HL-60 (cell line): ENCODE data around the gene MPRIP.

Experiments
- DNase-seq, 2 experiments: peaks; one replicate each; pipeline ENCODE4 v3.0.0-alpha.2; 2010 to 2020; ENCODE audit warnings: low read depth in 1 of 2, low spot score in 1 of 2
- H3K27ac ChIP-seq: fragments of 250-450 bp; sonication (Bioruptor Pico); replicated peaks from 2 replicates; pipeline ENCODE4 v1.5.1; 2020; ENCODE audit warnings: mild to moderate bottlenecking, moderate library complexity
- H3K27me3 ChIP-seq: fragments of 250-450 bp; sonication (Bioruptor Pico); 2 replicates; pipeline ENCODE4 v1.5.1; 2021; ENCODE audit warnings: mild to moderate bottlenecking, moderate library complexity; ENCODE audit not compliant: insufficient read depth, poor library complexity, severe bottlenecking
- H3K4me3 ChIP-seq: replicated peaks from 2 replicates; pipeline ENCODE4 v1.5.1; 2011; ENCODE audit warnings: mild to moderate bottlenecking, control low read depth, low read length; ENCODE audit not compliant: insufficient read depth
- CTCF ChIP-seq: IDR thresholded peaks from one replicate; pipeline ENCODE4 v1.5.1; 2011; ENCODE audit warnings: low read length, control low read depth, inconsistent platforms; ENCODE audit not compliant: insufficient read depth
- GABPA ChIP-seq: IDR thresholded peaks from 2 replicates; pipeline ENCODE4 v1.6.1; 2012; ENCODE audit warnings: low read depth
- POLR2AphosphoS5 ChIP-seq: IDR thresholded peaks from 2 replicates; pipeline ENCODE4 v1.6.1; 2012; ENCODE audit warnings: low read depth
- REST ChIP-seq: IDR thresholded peaks from 2 replicates; pipeline ENCODE4 v1.6.1; 2012; ENCODE audit warnings: low read depth; ENCODE audit not compliant: insufficient replicate concordance
- SPI1 ChIP-seq: IDR thresholded peaks from 2 replicates; pipeline ENCODE4 v1.6.1; 2012; ENCODE audit warnings: low read depth, mild to moderate bottlenecking, borderline replicate concordance

MPRIP gene

GRCh38 chr17:17111401-17112393 lies 69.4 kb downstream of the MPRIP start:
- TF ChIP-seq REST, result no peak
- TF ChIP-seq POLR2AphosphoS5, result no peak
- no peak for TF ChIP-seq GABPA
- Histone ChIP-seq H3K4me3 (no peak overlapping the region), H3K27me3 (no peaks in the 10 kb centered on the region), H3K27ac (no peak overlapping the region)
- no peak for DNase-seq

- DNase-seq, result no peak
- Histone ChIP-seq H3K27ac (no peak overlapping the region), H3K4me3 (no peak overlapping the region), H3K27me3 (no peaks in the 10 kb centered on the region)
- TF ChIP-seq REST (no peak), SPI1 (no peak), CTCF (no peak), GABPA (no peak), POLR2AphosphoS5 (no peak)
These were observed 70.5 kb downstream of the MPRIP start for GRCh38 chr17:17112628-17113200.

DNA sequence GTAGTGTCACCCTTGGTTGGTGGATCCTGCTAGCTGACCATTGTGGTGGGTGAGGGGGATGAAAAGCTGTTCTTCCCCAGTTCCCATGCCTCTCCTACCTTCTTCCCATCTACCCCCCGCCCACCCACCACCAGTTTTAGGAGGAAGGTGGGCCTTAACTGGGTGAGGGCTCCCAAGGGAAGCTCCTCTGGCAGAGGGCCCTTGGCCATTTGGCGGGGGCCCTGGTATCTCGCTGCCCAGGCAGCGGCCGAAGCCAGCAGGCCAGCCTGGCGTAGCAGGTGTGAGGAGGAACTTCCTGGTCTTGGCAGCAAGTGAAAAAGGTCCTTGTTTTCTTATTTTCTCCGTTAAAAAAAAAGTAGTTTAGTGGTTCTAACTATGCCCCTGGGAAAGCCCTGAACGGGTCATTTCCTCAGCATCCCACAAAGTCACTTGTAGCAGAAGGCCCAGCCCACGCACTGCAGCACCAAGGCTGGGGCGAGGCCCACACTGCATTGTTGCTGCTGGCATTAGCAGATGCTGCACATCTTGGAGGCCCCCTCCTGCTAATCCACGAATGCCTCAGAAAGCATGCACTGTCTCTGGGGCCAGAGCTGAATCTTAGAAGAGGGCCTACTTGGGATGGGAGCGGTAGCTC lies 72.5 kb downstream of the MPRIP start:
- no peak for TF ChIP-seq POLR2AphosphoS5
- no peak for TF ChIP-seq SPI1
- no peak for TF ChIP-seq CTCF
- TF ChIP-seq GABPA, result no peak
- TF ChIP-seq REST, result no peak
- Histone ChIP-seq H3K4me3 (no peak overlapping the region), H3K27ac (no peak overlapping the region), H3K27me3 (no peaks in the 10 kb centered on the region)
- no peak for DNase-seq
